ENCODE data around the gene E2F4. TPM values are rescaled to one million over a fixed set of nuclear protein-coding genes. Genes with fewer than 3 reads are reported as not detected.

Gene E2F4
- total RNA-seq, 4 donors from 2014 or later, result 84.9 to 156 (median 107) TPM

DNA sequence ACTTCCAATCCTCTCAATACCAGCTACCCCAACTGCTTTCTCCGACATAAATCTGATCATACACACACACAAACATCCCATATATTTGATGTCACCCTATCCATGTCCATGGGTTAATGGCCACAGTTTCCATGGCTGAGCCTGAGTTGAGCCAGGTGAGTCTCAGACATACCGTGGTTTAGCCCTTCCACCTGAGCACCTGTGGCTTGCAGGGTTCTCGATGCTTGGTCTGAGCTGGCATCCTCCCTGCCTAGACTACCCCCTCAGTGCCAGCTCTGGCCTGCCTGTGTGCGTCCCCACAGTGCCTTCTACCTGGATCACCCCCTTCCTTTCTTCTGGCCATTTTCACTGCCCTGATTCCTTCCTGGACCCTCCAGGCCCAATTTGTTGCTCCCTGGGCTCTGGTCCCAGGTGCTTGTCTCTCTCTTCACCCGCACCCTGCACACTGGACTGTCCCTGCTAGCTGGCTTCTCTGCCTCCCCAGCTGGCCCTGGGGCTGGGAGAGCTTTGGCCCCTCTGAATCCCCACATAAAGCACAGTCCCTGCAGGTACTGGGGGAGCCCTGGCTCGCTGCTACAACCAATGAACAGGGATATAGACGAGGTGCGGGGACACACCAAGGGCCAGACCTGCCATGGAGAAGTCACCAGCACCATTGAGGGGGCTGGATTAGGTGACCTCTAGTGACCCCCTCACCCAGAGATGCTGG lies 14.3 kb downstream of the E2F4 start:
- DNase-seq (ENCODE audit: low spot score) (no peak), ATAC-seq (ENCODE audit: low FRiP score) (no peak)
- TF ChIP-seq, protein P1, sequence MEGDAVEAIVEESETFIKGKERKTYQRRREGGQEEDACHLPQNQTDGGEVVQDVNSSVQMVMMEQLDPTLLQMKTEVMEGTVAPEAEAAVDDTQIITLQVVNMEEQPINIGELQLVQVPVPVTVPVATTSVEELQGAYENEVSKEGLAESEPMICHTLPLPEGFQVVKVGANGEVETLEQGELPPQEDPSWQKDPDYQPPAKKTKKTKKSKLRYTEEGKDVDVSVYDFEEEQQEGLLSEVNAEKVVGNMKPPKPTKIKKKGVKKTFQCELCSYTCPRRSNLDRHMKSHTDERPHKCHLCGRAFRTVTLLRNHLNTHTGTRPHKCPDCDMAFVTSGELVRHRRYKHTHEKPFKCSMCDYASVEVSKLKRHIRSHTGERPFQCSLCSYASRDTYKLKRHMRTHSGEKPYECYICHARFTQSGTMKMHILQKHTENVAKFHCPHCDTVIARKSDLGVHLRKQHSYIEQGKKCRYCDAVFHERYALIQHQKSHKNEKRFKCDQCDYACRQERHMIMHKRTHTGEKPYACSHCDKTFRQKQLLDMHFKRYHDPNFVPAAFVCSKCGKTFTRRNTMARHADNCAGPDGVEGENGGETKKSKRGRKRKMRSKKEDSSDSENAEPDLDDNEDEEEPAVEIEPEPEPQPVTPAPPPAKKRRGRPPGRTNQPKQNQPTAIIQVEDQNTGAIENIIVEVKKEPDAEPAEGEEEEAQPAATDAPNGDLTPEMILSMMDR (IDR thresholded peaks at IDR 0.05), result no peak

DNA sequence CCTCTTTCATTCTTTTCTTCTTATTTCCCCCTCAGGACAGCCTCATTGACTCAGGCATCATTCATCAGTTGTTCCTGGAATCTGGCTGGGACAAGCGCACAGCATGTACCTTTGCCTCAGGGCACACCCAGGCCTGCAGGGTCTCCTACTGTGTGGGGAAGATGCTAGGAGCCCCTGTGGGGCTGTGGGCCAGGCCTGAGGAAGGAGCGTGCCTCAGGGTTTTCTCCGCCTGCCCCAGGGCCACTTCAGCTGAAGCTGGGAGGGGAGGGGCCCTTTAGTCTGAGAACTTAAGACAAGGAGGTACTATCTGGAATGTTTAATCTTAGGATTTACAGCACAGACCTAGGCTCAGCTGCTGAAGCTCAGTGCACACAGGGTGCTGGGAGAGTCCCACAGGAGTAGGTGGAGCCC lies 14.9 kb downstream of the E2F4 start:
- TF ChIP-seq, protein P1 (IDR thresholded peaks at IDR 0.05), result no peak
- ATAC-seq (ENCODE audit: low FRiP score) (no peak), DNase-seq (ENCODE audit: low spot score) (no peak)

DNA sequence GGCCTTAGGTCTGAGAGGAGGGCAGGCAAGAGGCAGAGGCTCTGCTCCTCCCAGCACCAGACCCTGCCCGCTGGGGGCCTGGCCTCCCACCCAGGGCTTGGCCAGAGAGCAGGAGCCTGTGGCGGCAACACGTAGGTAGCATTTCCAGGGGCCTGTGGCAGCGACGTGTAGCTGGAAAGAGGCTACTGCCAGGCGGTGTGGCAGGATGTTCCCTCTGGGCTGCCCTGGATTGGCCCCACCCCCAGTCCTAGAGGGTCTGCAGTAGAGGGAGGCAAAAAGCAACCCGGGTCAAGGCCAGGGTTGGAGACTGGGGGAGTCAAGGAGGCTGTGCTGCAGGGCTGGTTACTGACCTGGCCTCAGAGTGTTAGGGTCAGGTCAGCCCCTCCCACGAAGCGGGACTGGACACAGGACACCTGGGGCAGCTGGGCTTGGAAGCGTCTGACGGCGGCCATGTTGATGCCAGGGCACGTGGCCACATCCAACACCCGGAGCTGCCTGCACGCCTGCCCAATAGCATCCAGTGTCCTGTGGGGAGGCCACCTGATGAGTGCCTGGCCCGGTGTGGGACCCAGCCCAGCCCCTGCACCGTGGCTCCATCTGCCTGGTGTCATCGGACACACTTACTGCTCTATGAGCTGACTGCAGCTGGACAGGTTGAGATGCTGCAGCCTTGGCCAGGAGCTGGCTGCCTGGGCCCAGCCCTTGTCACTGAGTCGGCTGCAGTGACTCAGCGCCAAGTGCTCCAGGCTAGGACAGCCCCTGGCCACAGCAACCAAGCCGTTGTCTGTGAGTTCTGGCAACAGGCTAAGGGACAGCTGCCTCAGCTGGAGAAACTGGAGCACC lies 15.5 kb downstream of the E2F4 start:
- TF ChIP-seq, protein P1 (IDR thresholded peaks at IDR 0.05), result no peak
- ATAC-seq (ENCODE audit: low FRiP score) (no peak), DNase-seq (ENCODE audit: low spot score) (no peak)

DNA sequence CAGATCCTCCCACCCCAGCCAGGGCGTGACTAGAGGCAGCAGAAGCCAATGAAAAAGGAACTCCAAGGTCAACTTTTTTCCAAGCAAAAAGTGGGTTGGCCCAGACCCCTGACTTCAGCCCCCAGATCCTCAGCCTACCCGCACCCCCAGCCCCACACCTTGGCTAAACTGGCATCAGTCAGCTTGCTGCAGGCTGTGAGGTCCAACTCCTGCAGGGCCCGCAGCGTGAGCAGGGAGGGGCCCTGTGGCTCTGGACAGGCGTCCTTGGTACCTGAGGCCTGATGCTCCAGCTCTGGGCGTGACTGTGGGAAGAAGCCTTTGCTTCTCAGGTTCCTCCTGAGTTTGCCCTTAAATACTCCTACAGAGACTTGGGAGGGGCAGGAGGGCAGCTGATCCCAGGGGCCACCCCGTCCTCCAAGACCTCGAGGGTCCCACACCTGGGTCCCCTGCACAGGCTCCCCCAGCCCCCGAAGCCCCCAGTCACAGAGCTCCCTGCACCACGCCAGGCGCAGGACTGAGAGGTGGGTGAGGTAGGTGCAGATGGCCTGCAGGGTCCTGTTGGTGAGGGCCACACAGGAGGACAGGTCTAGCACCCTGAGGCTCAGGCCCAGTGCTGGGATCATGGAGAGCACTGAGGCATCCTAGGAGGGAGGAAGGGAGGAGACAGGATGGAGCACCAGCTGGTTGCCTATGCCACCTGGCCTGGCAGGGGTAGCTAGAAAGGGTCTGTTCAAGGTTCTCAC lies 16.4 kb downstream of the E2F4 start:
- DNase-seq (ENCODE audit: low spot score) (no peak), ATAC-seq (ENCODE audit: low FRiP score) (no peak)
- TF ChIP-seq, protein P1 (IDR thresholded peaks at IDR 0.05), result no peak

DNA sequence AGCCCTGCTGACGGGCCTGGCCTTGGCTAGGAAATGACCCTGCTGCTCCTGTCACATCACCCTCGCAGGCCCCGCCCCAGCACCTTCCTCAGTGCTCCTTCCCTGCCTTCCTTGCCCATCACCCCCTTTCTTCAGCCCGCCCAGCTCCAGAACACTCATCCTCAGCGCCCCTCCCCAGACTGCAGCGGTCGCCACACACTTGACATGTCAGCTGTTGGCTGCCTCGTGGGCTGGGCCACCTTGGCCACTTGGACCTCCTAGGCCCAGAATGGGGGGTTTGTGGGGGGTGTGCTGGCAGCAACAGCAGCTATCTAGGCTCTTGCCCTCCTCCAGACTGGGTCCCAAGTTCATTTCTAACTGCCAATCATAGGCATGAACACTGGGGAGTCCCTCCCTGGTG lies 17.6 kb downstream of the E2F4 start:
- DNase-seq (ENCODE audit: low spot score), result no peak
- TF ChIP-seq, protein P1 (IDR thresholded peaks at IDR 0.05), result no peak
- ATAC-seq (ENCODE audit: low FRiP score), result no peak

DNA sequence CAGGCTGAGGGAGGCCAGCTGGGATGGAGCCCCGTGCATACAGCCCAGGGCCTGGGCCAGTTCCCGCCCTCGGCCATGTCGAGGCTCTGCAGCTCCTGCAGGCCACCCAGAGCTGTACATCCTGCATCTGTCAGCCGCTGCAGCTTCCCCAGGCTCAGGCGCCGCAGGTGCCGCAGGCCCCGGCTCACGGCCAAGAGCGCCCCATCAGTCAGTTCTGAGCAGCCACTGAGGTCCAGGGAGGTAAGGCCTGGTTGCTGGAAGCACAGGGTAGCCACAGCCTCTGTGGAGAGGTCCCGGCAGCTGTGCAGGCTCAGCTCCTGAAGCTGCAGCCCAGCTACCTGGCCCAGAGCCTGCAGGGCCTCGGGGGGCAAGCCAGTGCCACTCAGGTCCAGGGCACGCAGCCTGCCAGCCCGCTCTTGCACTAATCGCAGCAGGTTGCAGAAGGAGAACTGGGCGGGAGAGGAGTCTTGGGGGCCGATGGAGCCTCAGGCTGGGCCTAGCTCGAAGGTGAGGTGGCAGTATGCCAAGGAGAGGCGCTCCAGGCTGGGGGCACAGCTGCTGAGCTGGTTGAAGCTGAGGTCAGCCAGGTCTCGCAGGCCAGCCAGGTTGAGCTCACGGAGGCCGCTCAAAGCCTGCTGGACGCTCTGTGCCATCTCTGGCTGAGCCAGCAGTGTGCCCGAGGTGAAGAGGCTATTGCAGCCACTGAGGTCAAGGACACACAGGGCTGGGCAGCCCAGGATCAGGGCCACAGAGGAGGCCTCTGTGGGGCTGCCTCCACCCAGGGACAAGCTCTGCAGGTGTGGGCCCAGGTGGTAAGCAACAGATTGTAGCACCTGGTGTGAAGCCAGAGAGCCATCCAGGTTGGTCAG lies 18.3 kb downstream of the E2F4 start:
- DNase-seq (ENCODE audit: low spot score) (no peak), ATAC-seq (ENCODE audit: low FRiP score) (no peak)
- TF ChIP-seq, protein P1 (IDR thresholded peaks at IDR 0.05), result no peak

Measured in omental fat pad (tissue), 4 donors.